RWPE2 (cell line): ENCODE data around the gene MOBP.
A peak's percentile ranks its signal among the peaks of the same experiment; 100 is the strongest.

Experiments used
- ATAC-seq: fragments of 200-7000 bp; cut with Tn5 transposase; 3 replicates; pipeline ENCODE4 v1.9.1; 2021; ENCODE audit warnings: low read depth
- DNase-seq: peaks from one replicate; pipeline ENCODE4 v3.0.0-alpha.2; 2020; ENCODE audit warnings: low spot score
- H3K27ac ChIP-seq: fragments of 450-650 bp; 2 replicates; pipeline ENCODE4 v1.5.1; 2017; ENCODE audit warnings: mild to moderate bottlenecking; ENCODE audit not compliant: poor library complexity, severe bottlenecking
- H3K27me3 ChIP-seq: fragments of 250-450 bp; sonication (Bioruptor Pico); 2 replicates; pipeline ENCODE4 v1.5.1; 2021; ENCODE audit warnings: mild to moderate bottlenecking, moderate library complexity; ENCODE audit not compliant: insufficient read depth, poor library complexity, severe bottlenecking
- H3K36me3 ChIP-seq: fragments of 250-450 bp; sonication (Bioruptor Pico); 2 replicates; pipeline ENCODE4 v1.5.1; 2020; ENCODE audit warnings: low read depth, mild to moderate bottlenecking, moderate library complexity
- H3K4me1 ChIP-seq: fragments of 250-450 bp; sonication (Bioruptor Pico); 2 replicates; pipeline ENCODE4 v1.5.1; 2021; ENCODE audit warnings: mild to moderate bottlenecking, moderate library complexity; ENCODE audit not compliant: insufficient read depth, poor library complexity, severe bottlenecking
- H3K4me3 ChIP-seq: fragments of 250-450 bp; sonication (Bioruptor Pico); 2 replicates; pipeline ENCODE4 v1.5.1; 2021; ENCODE audit warnings: mild to moderate bottlenecking, moderate library complexity; ENCODE audit not compliant: severe bottlenecking
- H3K9me3 ChIP-seq: fragments of 250-450 bp; sonication (Bioruptor Pico); 2 replicates; pipeline ENCODE4 v1.5.1; 2021; ENCODE audit warnings: mild to moderate bottlenecking, moderate library complexity; ENCODE audit not compliant: severe bottlenecking
- CTCF ChIP-seq: fragments of 450-650 bp; IDR thresholded peaks from one replicate; pipeline ENCODE4 v1.5.1; 2017; ENCODE audit warnings: mild to moderate bottlenecking, moderate library complexity; ENCODE audit not compliant: poor library complexity, severe bottlenecking

Gene MOBP

GRCh38 chr3:39443530-39443929 lies 23.9 kb upstream of the MOBP start:
- TF ChIP-seq CTCF = no peak
- Histone ChIP-seq H3K27me3 (no peaks in the 10 kb centered on the region), H3K9me3 (no peaks in the 10 kb centered on the region), H3K36me3 (no peaks in the 10 kb centered on the region), H3K27ac (no peak overlapping the region), H3K4me3 (no peak overlapping the region), H3K4me1 (no peaks in the 10 kb centered on the region)
- DNase-seq = no peak
- 0 out of 3 replicates have a peak, but pooled peaks have one; percentile 30 for ATAC-seq

- no peak for DNase-seq
- no peaks in the 10 kb centered on the region for H3K27me3 ChIP-seq
These were observed 21.6 kb upstream of the MOBP start for GRCh38 chr3:39445927-39446326.

GRCh38 chr3:39446444-39446843 lies 21.0 kb upstream of the MOBP start:
- no peak for ATAC-seq
- TF ChIP-seq CTCF = no peak
- no peaks in the 10 kb centered on the region for H3K36me3 ChIP-seq
- no peaks in the 10 kb centered on the region for H3K4me1 ChIP-seq
- no peaks in the 10 kb centered on the region for H3K27me3 ChIP-seq
- no peak for DNase-seq
- H3K4me3 ChIP-seq = no peak overlapping the region
- H3K27ac ChIP-seq = no peak overlapping the region
- no peaks in the 10 kb centered on the region for H3K9me3 ChIP-seq

More at GRCh38 chr3:39445927-39446326, 21.6 kb upstream of the MOBP start:
- Histone ChIP-seq H3K36me3 (no peaks in the 10 kb centered on the region), H3K9me3 (no peaks in the 10 kb centered on the region), H3K4me1 (no peaks in the 10 kb centered on the region), H3K4me3 (no peak overlapping the region), H3K27ac (no peak overlapping the region)
- TF ChIP-seq CTCF = no peak
- ATAC-seq = no peak

GRCh38 chr3:39447637-39448483 lies 19.6 kb upstream of the MOBP start:
- ATAC-seq = peak; percentile 97
- Histone ChIP-seq H3K4me1 (no peaks in the 10 kb centered on the region), H3K4me3 (no peak overlapping the region), H3K36me3 (no peaks in the 10 kb centered on the region), H3K27me3 (no peaks in the 10 kb centered on the region), H3K9me3 (no peaks in the 10 kb centered on the region), H3K27ac (no peak overlapping the region)
- DNase-seq = peak; percentile 68
- peak; percentile 92 for TF ChIP-seq CTCF
